Caco-2 (cell line): ENCODE data around the gene INO80C. TPM values are rescaled to one million over a fixed set of nuclear protein-coding genes. Genes with fewer than 3 reads are reported as not detected.
"Not testable (repeated sequence)": the region's sequence is repeated elsewhere in the genome, so short reads cannot be mapped to it uniquely, and the experiment has no call there.

Experiments used
- BruUV-seq: library from RNA; stranded (reverse); fragments of 400-500 nt; replicated peaks from 2 replicates; lab custom pipeline; 2021; lab: Mats Ljungman, UMichigan
- CTCF ChIA-PET: fragments of 300-600 bp; sonication (Branson Sonifier 250); formaldehyde crosslinking; loops from one replicate; lab custom pipeline; 2022; ENCODE audit warnings: antibody characterized with exemption; lab: Charles Lee
- POLR2A ChIA-PET: fragments of 300-600 bp; sonication (Branson Sonifier 250); formaldehyde crosslinking; loops from one replicate; lab custom pipeline; 2022; ENCODE audit warnings: antibody characterized with exemption; lab: Charles Lee
- DNase-seq, 2 experiments: peaks; one replicate each; pipeline versions ENCODE4 v3.0.0 to v3.0.0-alpha.2; 2020 to 2022
- H3K27me3 ChIP-seq: replicated peaks from 2 replicates; pipeline ENCODE4 v1.6.0; 2011; ENCODE audit warnings: low read length; ENCODE audit not compliant: control insufficient read depth, insufficient read depth
- H3K36me3 ChIP-seq: 2 replicates; pipeline ENCODE4 v1.5.1; 2011; ENCODE audit warnings: low read length; ENCODE audit not compliant: control insufficient read depth, insufficient read depth
- H3K4me1 ChIP-seq: fragments of 250-450 bp; sonication (Bioruptor Pico); 2 replicates; pipeline ENCODE4 v1.5.1; 2020; ENCODE audit warnings: mild to moderate bottlenecking
- H3K4me3 ChIP-seq: 2 replicates; pipeline ENCODE4 v1.5.1; 2011; ENCODE audit warnings: low read depth, mild to moderate bottlenecking, control low read depth, low read length
- H3K9me3 ChIP-seq: fragments of 250-450 bp; sonication (Bioruptor Pico); 2 replicates; pipeline ENCODE4 v1.5.1; 2020; ENCODE audit warnings: mild to moderate bottlenecking, moderate library complexity
- H3K27ac Mint-ChIP-seq: one replicate; pipeline ENCODE4 v1.8.0; 2022; ENCODE audit warnings: mixed read lengths; ENCODE audit not compliant: unreplicated experiment
- H3K27me3 Mint-ChIP-seq: one replicate; pipeline ENCODE4 v1.8.0; 2022; ENCODE audit warnings: mixed read lengths; ENCODE audit not compliant: insufficient read depth, unreplicated experiment
- H3K36me3 Mint-ChIP-seq: one replicate; pipeline ENCODE4 v1.8.0; 2022; ENCODE audit warnings: mild to moderate bottlenecking, mixed read lengths; ENCODE audit not compliant: insufficient read depth, unreplicated experiment
- H3K4me1 Mint-ChIP-seq: one replicate; pipeline ENCODE4 v1.8.0; 2022; ENCODE audit warnings: low read depth, mixed read lengths; ENCODE audit not compliant: unreplicated experiment
- H3K4me3 Mint-ChIP-seq: one replicate; pipeline ENCODE4 v1.8.0; 2022; ENCODE audit warnings: mild to moderate bottlenecking, moderate library complexity, mixed read lengths; ENCODE audit not compliant: unreplicated experiment
- H3K9me3 Mint-ChIP-seq: one replicate; pipeline ENCODE4 v1.8.0; 2022; ENCODE audit warnings: mixed read lengths; ENCODE audit not compliant: unreplicated experiment
- CTCF ChIP-seq, 2 experiments: fragments of 200-600 bp in 1 of 2; IDR thresholded peaks; 1 replicate in 1 of 2; 2 replicates in 1 of 2; pipeline versions ENCODE4 v1.5.1 to v1.8.0; 2011 to 2022; ENCODE audit warnings: antibody characterized with exemption in 1 of 2, control low read depth in 1 of 2, inconsistent platforms in 1 of 2, low read depth in 1 of 2, low read length in 1 of 2, mild to moderate bottlenecking in 1 of 2, moderate library complexity in 1 of 2; ENCODE audit not compliant: insufficient read depth in 1 of 2, severe bottlenecking in 1 of 2, unreplicated experiment in 1 of 2
- intact Hi-C: fragments of 100-400 bp; cut with micrococcal nuclease; formaldehyde crosslinking; loops from one replicate; pipeline ENCODE4 v1.10.0; 2022; ENCODE audit not compliant: unreplicated experiment
- total RNA-seq: library from RNA; stranded (reverse); gene quantifications from 2 replicates; pipeline ENCODE4 v1.2.3, GENCODE V29; 2022

Gene INO80C
- total RNA-seq, 1 experiment from 2014 or later, result 26.6 TPM

DNA sequence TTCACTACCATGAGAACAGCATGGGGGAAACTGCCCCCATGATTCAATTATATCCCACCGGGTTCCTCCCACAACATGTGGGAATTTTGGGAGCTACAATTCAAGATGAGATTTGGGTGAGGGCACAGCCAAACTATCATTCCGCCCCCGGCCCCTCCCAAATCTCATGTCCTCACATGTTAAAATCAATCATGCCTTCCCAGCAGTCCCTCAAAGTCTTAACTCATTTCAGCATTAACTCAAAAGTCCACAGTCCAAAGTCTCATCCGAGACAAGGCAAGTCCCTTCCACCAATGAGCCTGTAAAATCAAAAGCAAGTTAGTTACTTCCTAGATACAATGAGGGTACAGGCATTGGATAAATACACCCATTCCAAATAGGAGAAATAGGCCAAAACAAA is 10.2 kb downstream of the INO80C start:
- H3K36me3 Mint-ChIP-seq, H3K9me3 Mint-ChIP-seq, intact Hi-C loops, H3K27ac Mint-ChIP-seq, BruUV-seq, DNase-seq, H3K27me3 ChIP-seq, POLR2A ChIA-PET, CTCF ChIA-PET, H3K4me3 ChIP-seq, H3K27me3 Mint-ChIP-seq, H3K9me3 ChIP-seq, H3K36me3 ChIP-seq, H3K4me3 Mint-ChIP-seq: not testable (repeated sequence)
- H3K4me1 ChIP-seq, result peaks cover 24% of the 10 kb centered on the region
- peaks cover 14% of the 10 kb centered on the region for H3K4me1 Mint-ChIP-seq

GRCh38 chr18:35485852-35486251 is 11.9 kb downstream of the INO80C start:
- Histone ChIP-seq H3K4me1 (peaks cover 39% of the 10 kb centered on the region), H3K27me3 (no peaks in the 10 kb centered on the region), H3K9me3 (no peaks in the 10 kb centered on the region), H3K36me3 (no peaks in the 10 kb centered on the region), H3K4me3 (no peak overlapping the region)
- ChIA-PET CTCF (no interaction called here), POLR2A (no interaction called here)
- Mint-ChIP-seq H3K4me3 (no peak overlapping the region), H3K9me3 (no peaks in the 10 kb centered on the region), H3K27ac (no peak overlapping the region), H3K27me3 (no peaks in the 10 kb centered on the region), H3K36me3 (no peaks in the 10 kb centered on the region), H3K4me1 (peaks cover 14% of the 10 kb centered on the region)
- no peak for TF ChIP-seq CTCF (IDR thresholded peaks at IDR 0.05; ENCODE audit: insufficient read depth in 1 of 2, low read depth in 1 of 2, low read length in 1 of 2, severe bottlenecking in 1 of 2, unreplicated experiment in 1 of 2)
- intact Hi-C loops, result no loop called here
- no TSS peak for BruUV-seq
- DNase-seq, result no peak

DNA sequence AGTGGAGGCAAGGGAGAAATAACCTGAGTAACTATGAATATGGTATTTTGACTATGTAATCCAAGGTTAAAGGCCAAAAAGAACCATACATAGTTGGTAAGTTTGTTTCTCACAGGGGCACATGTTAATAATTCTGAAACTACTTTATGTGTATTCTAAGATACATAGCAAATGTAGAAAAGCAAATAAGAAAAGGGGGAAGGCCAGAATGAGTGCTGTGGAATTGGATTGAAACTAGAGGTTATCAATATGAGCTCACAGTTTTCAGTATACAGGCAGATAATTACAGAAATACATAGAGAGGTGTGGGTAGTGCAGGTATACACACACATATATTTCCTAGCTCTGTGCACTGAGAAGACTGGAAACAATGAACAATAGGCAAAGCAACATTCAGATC is 13.7 kb downstream of the INO80C start:
- H3K27me3 Mint-ChIP-seq, result no peaks in the 10 kb centered on the region

More for the DNA sequence above, 13.7 kb downstream of the INO80C start:
- peaks cover 49% of the 10 kb centered on the region for H3K4me1 ChIP-seq
- TF ChIP-seq CTCF (IDR thresholded peaks at IDR 0.05; ENCODE audit: insufficient read depth in 1 of 2, low read depth in 1 of 2, low read length in 1 of 2, severe bottlenecking in 1 of 2, unreplicated experiment in 1 of 2), result no peak
- no peaks in the 10 kb centered on the region for H3K9me3 Mint-ChIP-seq
- H3K27ac Mint-ChIP-seq, result peak overlapping the region; percentile 89
- H3K4me3 ChIP-seq, result no peak overlapping the region
- peaks cover 14% of the 10 kb centered on the region for H3K4me1 Mint-ChIP-seq
- DNase-seq, result no peak
- H3K36me3 ChIP-seq, result no peaks in the 10 kb centered on the region
- no peak overlapping the region for H3K4me3 Mint-ChIP-seq
- no peaks in the 10 kb centered on the region for H3K27me3 ChIP-seq
- no peaks in the 10 kb centered on the region for H3K36me3 Mint-ChIP-seq
- no peaks in the 10 kb centered on the region for H3K9me3 ChIP-seq
- BruUV-seq, result no TSS peak
- POLR2A ChIA-PET, result no interaction called here
- CTCF ChIA-PET, result no interaction called here
- intact Hi-C loops, result no loop called here
